HUDEP-2 (cell line): ENCODE data around the gene FBXW9.
"Not testable (repeated sequence)": the region's sequence is repeated elsewhere in the genome, so short reads cannot be mapped to it uniquely, and the experiment has no call there.

ENCODE experiments used
- DNase-seq, 76 experiments: peaks; one replicate each; lab custom pipeline; 2025; ENCODE audit not compliant: unreplicated experiment in 76 of 76; lab: John Stamatoyannopoulos, UW

Gene FBXW9

DNA sequence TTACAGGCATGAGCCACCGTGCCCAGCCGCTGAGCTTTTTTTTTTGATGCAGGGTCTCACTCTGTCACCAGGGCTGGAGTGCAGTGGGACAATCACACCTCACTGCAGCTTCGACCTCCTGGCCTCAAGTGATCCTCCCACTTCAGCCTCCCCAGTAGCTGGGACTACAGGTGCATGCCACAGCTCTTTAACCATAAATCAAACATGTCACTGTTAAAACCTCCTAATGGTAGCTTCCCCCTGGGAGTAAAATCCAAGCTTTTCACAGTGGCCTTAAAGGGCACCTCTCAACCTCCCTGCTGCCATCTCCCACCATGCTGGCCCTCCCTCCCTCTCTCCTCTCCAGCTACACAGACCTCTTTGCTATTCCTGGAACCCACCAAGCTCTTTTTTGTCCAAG is 10.6 kb downstream of the FBXW9 start:
- DNase-seq, result no peak

GRCh38 chr19:12681074-12681987 is 15.1 kb downstream of the FBXW9 start, which contains the start of gene DHPS:
Gene DHPS, minus strand, starts transcription at chr19:12681880. Its CDS starts 114 bp downstream, at chr19:12681766.
- peak; percentile 53 to 97 (median 93) for DNase-seq

DNA sequence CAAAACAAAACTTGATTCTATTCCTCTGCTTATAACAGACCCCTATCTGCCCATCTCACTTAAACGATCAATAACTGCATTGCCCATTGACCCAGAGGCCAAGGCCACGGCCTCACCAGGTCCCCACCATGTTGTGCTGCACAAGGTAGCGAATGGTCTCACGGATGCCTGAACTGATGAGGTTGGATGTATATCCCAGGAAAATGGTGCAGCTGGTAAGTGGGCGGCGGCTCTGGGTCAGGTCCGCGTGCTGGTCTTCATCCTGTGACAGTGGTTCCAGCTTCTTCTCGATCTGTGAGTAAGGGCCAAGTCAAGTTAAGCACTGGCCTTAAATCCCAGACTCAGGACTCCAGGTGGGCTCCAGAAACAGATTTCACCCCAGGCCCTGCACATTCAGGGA is 16.4 kb downstream of the FBXW9 start:
- no peak for DNase-seq

DNA sequence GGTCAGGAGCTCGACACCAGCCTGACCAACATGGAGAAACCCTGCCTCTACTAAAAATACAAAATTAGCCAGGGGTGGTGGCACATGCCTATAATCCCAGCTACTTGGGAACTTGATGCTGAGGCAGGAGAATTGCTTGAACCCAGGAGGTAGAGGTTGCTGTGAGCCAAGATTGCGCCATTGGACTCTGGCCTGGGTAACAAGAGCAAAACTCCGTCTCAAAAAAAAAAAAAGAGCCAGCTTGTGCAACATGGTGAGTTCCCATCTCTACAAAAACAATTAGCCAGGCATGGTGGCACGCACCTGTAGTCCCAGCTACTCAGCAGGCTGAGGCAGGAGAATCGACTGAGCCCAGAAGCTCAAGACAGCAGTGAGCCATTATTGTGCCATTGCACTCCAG is 18.4 kb downstream of the FBXW9 start:
- not testable (repeated sequence) for DNase-seq

DNA sequence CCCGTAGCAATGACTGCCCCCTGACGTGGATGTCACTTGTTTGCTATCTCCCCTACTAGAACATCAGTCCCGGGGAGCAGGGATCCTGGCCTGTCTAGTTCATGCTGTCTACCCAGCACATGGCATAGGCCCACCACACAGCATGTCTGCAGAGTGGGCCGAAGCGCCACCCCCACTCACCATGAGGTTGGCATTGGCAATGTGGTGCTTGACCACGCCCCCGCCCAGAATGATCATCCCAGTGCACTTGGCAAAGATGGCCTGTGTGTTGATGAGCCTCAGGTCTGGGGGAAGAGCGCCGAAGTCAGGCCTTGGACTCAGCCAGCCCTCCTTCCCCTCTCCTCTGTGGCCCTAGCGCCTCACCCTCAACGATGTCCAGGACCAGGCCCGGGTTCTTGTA is 19.5 kb downstream of the FBXW9 start:
- DNase-seq, result no peak

GRCh38 chr19:12676384-12676792 is 20.0 kb downstream of the FBXW9 start:
- peak in 73 of 76 experiments; percentile 39 to 96 (median 83) for DNase-seq

DNA sequence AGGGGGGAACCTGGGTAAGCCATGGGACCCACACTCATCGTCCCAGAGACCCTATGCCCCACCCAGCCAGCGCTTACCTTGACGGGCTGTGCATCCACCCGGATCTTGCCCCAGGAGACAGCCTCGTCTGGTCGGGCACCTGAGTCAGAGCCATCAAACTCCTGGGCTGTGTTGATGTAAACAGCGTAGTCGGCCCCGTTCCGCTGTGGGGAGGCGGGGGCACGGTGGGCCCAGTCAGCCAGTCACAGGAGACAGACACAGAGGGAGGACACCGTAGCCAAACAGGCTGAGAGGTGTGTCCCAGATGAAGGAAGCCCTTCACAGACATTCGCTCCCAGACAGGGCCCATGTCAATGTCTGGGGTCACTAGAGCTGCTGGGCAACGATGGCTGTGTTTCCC is 20.5 kb downstream of the FBXW9 start:
- DNase-seq, result no peak

- DNase-seq, result no peak
Measured at GRCh38 chr19:12675399-12675798, 21.0 kb downstream of the FBXW9 start.

- no peak for DNase-seq
Measured at GRCh38 chr19:12672744-12673143, 23.7 kb downstream of the FBXW9 start.

- no peak for DNase-seq
Measured at GRCh38 chr19:12670159-12670928, 26.1 kb downstream of the FBXW9 start.

GRCh38 chr19:12669270-12670158 is 26.9 kb downstream of the FBXW9 start:
- DNase-seq, result peak in 72 of 76 experiments; percentile 10 to 94 (median 70)

- peak in 61 of 76 experiments; percentile 10 to 94 (median 60) for DNase-seq
Measured at GRCh38 chr19:12668932-12669269, 27.5 kb downstream of the FBXW9 start.

DNA sequence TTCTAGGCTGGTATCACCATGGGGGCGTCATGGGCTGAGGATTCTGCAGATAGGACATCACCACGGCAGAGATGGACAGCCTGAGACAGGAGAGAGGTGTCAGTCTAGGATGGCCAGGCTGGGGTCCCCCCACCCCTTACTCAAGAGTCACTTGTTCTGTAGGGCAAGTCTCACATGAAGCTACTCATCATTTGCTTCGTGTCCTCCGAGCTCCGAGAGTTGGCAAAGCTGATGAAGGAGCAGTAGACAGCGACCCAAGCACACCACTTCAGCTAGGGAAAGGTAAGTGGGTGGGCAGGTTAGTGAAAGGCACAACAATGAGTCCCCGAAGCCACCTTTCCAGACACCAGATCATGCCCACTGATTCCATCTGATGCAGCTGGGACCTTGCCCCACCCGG is 28.1 kb downstream of the FBXW9 start:
- no peak for DNase-seq

GRCh38 chr19:12667731-12668302 is 28.6 kb downstream of the FBXW9 start:
- peak in 13 of 76 experiments; percentile 8 to 53 (median 17) for DNase-seq

- peak in 65 of 76 experiments; percentile 3 to 84 (median 65) for DNase-seq
Measured at GRCh38 chr19:12666265-12667048, 30.0 kb downstream of the FBXW9 start, which contains the start of the genes MAN2B1 and WDR83. Gene MAN2B1, minus strand, starts transcription at chr19:12666742. Its CDS starts 41 bp downstream, at chr19:12666701. Gene WDR83, plus strand, starts transcription at chr19:12666807. Its CDS starts 2,984 bp downstream, at chr19:12669791.

DNA sequence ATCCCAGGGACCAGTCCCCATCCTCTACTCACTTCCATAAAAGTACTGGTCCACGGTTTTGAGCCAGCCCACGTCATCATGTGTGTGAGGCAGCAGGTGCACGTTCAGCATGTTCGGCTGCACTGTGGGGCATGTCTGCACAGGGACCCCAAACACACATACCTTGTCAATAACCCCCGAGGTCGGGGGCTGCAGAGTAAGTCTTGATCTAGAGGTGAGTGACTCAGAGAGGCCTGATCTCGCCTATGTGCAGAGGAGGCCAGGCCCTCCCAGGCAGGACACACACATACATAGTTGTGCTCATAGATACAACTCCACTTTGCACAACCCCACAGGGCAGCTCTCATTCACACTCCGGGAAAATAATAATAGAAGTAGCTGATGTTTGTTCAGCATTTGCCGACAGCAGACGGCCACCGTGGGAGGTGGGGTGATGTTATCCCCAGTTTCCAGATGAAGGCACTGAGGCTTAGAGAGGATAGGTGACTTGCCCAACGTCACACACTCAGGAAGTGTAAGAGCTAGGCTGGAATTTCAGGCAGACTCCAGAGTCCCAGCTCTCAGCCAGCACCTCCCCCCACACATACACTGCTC is 30.7 kb downstream of the FBXW9 start:
- no peak for DNase-seq

- no peak for DNase-seq
Measured at GRCh38 chr19:12665281-12665573, 31.2 kb downstream of the FBXW9 start.

- peak in 59 of 76 experiments; percentile 14 to 75 (median 40) for DNase-seq
Measured at GRCh38 chr19:12664406-12665280, 31.8 kb downstream of the FBXW9 start.
